ENCODE results near the gene ACSS3. TPM values are rescaled to one million over a fixed set of nuclear protein-coding genes. Genes with fewer than 3 reads are reported as not detected.

The ACSS3 gene
- total RNA-seq, 2 experiments from 2014 or later: not detected

GRCh38 chr12:81150382-81150781, 72.5 kb downstream of the ACSS3 start:
- Mint-ChIP-seq H3K27ac (no peak overlapping the region), H3K36me3 (ENCODE audit: low read depth) (no peaks in the 10 kb centered on the region), H3K9me3 (peaks cover 2% of the 10 kb centered on the region), H3K27me3 (no peaks in the 10 kb centered on the region), H3K4me1 (ENCODE audit: low read depth) (no peaks in the 10 kb centered on the region), H3K4me3 (no peak overlapping the region)
- DNase-seq (no peak), ATAC-seq (no peak)
- CTCF ChIA-PET: no interaction called here
- TF ChIP-seq, protein P1, sequence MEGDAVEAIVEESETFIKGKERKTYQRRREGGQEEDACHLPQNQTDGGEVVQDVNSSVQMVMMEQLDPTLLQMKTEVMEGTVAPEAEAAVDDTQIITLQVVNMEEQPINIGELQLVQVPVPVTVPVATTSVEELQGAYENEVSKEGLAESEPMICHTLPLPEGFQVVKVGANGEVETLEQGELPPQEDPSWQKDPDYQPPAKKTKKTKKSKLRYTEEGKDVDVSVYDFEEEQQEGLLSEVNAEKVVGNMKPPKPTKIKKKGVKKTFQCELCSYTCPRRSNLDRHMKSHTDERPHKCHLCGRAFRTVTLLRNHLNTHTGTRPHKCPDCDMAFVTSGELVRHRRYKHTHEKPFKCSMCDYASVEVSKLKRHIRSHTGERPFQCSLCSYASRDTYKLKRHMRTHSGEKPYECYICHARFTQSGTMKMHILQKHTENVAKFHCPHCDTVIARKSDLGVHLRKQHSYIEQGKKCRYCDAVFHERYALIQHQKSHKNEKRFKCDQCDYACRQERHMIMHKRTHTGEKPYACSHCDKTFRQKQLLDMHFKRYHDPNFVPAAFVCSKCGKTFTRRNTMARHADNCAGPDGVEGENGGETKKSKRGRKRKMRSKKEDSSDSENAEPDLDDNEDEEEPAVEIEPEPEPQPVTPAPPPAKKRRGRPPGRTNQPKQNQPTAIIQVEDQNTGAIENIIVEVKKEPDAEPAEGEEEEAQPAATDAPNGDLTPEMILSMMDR (IDR thresholded peaks at IDR 0.05): no peak
- intact Hi-C loops (cut with micrococcal nuclease): no loop called here
- POLR2A ChIA-PET: no interaction called here

DNA sequence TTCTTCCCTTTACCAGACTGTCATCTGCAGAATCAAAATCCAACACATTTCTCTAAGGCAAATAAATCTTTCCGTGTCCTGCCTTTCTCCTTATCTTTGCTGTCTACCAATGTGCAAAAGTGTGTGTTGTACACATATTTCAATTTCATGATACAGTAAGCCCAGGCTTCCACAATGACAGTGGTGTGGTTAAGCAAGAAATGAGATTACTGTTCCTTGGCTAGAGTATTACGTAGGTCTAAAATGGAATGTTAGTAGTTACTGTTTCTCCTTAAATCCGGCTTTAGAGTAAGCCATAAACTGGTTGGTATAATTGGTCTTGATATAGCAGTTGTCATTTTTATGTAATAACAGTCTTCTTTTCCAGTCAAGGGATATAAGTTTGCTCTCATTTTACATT, 82.0 kb downstream of the ACSS3 start:
- H3K27ac Mint-ChIP-seq: no peak overlapping the region
- DNase-seq: no peak
- no peak overlapping the region for H3K4me3 Mint-ChIP-seq
- H3K9me3 Mint-ChIP-seq: no peaks in the 10 kb centered on the region
- H3K36me3 Mint-ChIP-seq (ENCODE audit: low read depth): no peaks in the 10 kb centered on the region
- ChIA-PET POLR2A (no interaction called here), CTCF (no interaction called here)
- no peaks in the 10 kb centered on the region for H3K4me1 Mint-ChIP-seq (ENCODE audit: low read depth)
- intact Hi-C loops (cut with micrococcal nuclease): no loop called here
- ATAC-seq: no peak
- H3K27me3 Mint-ChIP-seq: no peaks in the 10 kb centered on the region
- TF ChIP-seq, protein P1 (IDR thresholded peaks at IDR 0.05): no peak

- Mint-ChIP-seq H3K27ac (no peak overlapping the region), H3K27me3 (no peaks in the 10 kb centered on the region), H3K36me3 (ENCODE audit: low read depth) (no peaks in the 10 kb centered on the region), H3K4me3 (no peak overlapping the region), H3K4me1 (ENCODE audit: low read depth) (no peaks in the 10 kb centered on the region), H3K9me3 (peaks cover 4% of the 10 kb centered on the region)
- ATAC-seq (no peak), DNase-seq (no peak)
- intact Hi-C loops (cut with micrococcal nuclease): no loop called here
- TF ChIP-seq, protein P1 (IDR thresholded peaks at IDR 0.05): no peak
- ChIA-PET POLR2A (no interaction called here), CTCF (no interaction called here)
Observed at GRCh38 chr12:81161680-81162079, 83.8 kb downstream of the ACSS3 start.

DNA sequence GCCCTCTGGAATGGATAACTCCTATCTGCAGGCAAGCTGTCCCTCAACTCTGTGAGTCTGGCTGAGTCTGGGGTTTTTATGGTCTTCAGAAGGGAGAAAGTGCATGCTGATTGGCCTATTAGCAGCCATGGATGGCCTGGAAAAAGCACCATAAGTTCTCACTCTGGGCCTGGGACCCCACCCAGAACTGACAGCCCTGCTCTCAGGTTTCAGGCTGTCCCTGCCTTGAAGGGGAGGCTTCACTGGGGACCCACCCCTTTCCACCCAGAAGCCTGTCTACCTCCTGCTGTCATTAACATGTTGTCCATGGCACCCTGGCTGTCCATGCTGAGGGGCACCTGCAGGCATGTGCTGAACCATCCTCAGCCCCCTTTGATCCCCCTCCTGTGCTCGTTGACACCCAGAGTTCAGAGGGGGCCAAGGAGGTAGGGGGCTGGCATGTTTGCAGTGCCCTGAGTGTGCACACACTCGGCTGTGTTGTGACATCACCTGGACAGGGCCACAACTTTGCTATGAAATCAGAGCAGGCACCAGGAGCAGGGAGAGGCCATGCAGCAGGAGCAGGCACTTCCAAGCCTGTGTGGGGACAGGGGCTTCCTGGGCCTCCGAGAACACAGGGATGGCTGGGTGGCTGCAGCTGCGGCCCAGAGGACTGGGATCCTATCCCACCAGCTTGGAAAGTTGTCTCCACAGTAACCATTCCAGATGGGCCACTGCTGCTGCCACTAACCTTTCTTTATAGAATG, 84.7 kb downstream of the ACSS3 start:
- Mint-ChIP-seq H3K4me3 (no peak overlapping the region), H3K36me3 (ENCODE audit: low read depth) (no peaks in the 10 kb centered on the region), H3K27me3 (no peaks in the 10 kb centered on the region), H3K27ac (no peak overlapping the region), H3K4me1 (ENCODE audit: low read depth) (no peaks in the 10 kb centered on the region), H3K9me3 (peaks cover 4% of the 10 kb centered on the region)
- ChIA-PET CTCF (no interaction called here), POLR2A (no interaction called here)
- DNase-seq: no peak
- TF ChIP-seq, protein P1 (IDR thresholded peaks at IDR 0.05): no peak
- ATAC-seq: no peak
- intact Hi-C loops (cut with micrococcal nuclease): no loop called here

GRCh38 chr12:81164827-81165226, 86.9 kb downstream of the ACSS3 start:
- POLR2A ChIA-PET: no interaction called here
- ATAC-seq: no peak
- intact Hi-C loops (cut with micrococcal nuclease): no loop called here
- Mint-ChIP-seq H3K27me3 (no peaks in the 10 kb centered on the region), H3K4me3 (no peak overlapping the region), H3K9me3 (peaks cover 6% of the 10 kb centered on the region), H3K36me3 (ENCODE audit: low read depth) (no peaks in the 10 kb centered on the region), H3K4me1 (ENCODE audit: low read depth) (no peaks in the 10 kb centered on the region), H3K27ac (no peak overlapping the region)
- DNase-seq: no peak
- TF ChIP-seq, protein P1 (IDR thresholded peaks at IDR 0.05): no peak
- CTCF ChIA-PET: no interaction called here

Measured in activated CD8-positive, alpha-beta T cell treated with anti-CD3 and anti-CD28 coated beads for 36 hours (primary cell).